HPDE6-E6E7 (cell line): ENCODE data around the gene GABRB1.

Experiments used
- DNase-seq: peaks from one replicate; pipeline ENCODE4 v3.0.0; 2011; ENCODE audit warnings: missing footprints; ENCODE audit errors: extremely low spot score

Gene GABRB1

DNA sequence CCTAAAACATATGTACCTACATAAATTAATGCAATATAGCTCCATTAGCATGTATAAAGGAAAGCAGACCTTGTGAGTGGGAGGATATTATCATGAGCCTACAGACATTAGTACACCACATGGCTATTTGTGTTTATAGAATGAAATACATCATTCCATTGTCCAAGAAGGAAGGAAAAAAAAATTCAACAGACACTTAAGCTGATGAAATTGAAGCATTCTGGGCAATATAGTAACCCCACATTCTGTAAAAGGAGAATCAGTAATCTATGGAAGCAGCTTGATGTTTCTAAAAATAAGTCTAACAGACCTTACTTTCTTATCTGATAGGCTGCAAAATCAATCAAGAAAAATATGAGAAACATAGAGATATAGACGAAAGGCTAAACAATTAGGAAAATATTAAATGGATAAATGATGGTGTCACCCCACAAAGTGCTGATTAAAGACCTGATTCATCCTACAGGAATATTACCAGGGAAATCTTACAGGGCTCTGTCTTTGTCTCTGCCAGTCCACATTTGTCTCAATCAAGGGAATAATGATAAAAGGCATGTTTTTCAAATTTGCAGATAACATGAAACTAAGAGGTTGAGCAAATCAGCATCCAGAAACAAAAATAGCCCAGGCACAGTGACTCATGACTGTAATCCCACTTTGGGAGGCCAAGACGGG is 355.3 kb downstream of the GABRB1 start:
- DNase-seq = no peak

DNA sequence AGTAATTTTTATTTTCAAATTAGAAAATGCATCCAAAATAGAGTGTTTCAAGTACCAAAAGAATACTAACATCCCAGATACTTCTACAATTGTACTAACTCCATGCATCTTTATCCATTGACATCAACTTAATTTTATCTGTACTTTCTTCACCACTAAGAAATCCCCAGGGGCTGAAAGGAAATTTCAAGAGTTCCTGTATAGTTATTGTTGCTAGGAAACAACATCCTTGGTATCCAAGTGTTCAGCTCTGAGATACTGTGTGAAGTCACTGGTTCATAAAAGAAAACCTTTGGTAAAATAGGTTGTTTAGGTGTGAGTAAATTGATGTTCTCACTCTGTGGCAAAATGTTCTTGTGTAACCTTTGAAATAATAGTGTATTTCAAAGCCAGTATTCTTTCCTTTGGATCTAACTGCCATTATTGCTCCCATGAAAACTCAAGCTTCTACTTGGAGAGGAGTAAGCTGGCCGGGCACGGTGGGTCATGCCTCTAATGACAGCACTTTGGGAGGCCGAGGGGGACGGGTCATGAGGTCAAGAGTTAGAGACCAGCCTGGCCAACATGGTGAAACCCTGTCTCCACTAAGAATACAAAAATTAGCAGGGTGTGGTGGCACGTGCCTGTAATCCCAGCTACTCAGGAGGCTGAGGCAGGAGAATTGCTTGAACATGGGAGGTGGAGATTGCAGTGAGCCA is 359.2 kb downstream of the GABRB1 start:
- no peak for DNase-seq

DNA sequence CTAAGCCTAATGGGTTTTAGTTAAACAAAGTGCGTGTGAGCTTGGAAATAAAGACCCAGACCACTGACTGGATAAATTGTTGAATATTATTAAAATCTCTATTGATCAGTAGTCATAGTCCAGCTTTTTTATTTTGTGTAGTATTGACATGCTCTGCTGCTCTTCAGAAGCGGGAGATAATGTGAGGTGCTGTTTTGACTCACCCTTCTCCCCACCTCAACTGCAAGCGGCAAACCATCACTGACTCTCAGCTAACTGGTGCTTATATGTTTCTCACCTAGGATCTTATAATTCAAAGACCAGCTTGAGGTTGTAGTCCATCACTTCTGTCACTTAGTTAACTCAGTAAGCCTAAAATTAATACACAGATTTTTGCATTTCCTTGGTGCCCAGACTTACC is 359.9 kb downstream of the GABRB1 start:
- no peak for DNase-seq

DNA sequence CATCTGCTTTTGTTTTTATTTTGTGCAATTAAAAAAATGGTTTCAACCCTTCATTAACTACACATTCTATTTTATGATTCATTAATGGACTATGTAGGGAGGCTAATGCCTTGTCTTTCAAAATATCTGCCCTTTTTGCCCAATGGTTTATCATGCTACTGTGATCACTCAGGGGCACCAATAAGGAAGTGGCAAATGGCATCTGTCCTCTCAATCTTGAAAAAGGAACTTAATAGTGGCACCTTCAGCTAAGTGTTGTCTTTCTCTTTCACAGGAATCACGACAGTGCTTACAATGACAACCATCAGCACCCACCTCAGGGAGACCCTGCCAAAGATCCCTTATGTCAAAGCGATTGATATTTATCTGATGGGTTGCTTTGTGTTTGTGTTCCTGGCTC is 375.0 kb downstream of the GABRB1 start:
- DNase-seq = no peak

DNA sequence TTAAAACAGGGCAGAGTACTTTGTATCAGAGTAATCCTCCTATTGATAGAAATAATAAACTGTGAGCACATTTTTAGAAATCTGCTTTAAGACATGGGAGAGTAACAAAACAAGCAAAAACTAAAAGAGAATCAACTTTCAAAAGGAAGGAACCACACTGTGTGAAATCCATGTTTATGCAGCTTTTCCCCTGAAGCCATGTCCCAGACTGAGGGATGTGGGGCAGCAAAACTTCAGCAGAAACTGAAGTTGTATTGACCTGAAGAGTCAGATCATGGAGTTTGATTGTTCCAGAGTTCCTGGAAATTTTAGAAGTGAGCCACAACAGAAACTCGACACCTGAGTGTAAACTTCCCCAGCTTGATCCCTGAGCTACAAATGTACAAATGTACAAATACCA is 378.9 kb downstream of the GABRB1 start:
- no peak for DNase-seq

DNA sequence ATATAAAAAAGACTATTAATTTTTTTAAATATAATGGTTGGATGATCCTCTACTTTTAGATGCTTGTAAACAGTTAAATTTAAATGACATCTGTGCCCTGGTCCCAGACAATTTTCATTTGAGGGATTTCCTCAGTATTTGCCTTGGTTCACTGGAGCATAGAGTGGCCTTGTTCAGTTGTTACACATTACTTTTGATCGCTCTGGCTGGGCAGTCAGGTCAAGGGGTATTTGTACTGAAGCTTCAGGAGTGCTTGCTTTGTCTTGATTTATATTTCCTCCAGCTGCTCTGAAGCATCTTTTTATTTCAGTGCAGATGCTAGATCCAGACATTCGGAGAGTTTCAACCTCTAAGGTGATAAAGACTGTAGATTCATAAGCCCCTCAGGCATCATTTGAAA is 382.2 kb downstream of the GABRB1 start:
- no peak for DNase-seq

DNA sequence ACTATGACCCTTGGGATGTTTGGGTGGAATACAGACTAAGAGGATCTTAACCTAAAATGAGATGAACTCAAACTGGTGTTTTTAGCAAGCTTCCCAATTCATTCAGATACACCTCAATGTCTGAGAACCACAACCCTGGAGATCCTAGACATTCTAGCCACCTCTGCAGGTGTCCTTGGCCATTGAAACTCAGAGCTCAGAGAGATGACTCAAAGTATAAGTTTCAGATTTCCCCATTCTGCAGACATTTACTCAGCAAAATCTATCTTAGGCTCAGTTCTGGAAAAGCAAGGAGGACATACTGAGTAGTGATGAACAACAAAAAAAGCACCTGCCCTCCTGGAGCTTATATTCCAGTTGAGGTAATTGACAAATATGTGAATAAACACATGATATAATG is 384.4 kb downstream of the GABRB1 start:
- no peak for DNase-seq

DNA sequence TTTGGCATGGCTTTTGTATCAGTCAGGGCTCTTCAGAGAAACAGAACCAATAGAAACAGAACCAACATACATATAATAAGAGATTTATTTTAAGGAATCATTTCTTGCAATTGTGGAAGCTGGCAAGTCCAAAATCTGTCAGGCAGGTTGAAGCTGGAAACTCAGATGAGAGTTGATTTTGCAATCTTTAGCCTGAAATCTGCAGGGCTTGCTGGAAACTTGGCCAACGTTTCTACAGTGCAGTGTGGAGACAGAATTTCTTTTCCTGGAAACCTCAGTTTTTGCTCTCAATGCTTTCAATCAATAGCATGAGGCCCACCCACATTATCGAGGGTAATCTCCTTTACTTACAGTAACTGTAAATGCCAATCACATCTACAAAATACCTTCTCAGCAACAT is 386.8 kb downstream of the GABRB1 start:
- no peak for DNase-seq

DNA sequence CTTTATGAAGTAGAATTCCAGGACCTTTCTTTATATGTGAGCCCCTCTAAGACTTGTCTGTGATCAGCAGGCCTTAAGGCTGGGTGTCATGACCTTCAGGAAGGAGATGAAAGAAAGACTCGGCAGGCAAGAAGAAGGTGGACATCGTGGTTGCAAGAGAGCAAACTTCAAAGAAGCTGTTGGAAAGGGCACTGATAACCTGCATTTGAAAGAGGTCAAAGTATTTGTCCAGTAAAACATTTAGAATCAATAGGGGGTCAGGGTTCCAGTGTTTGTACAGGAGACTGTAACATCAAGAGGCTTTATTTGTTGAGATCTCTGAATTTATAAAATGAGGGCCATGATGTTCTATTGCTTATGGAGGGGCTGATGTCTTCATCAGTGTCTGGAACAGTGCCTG is 387.9 kb downstream of the GABRB1 start:
- no peak for DNase-seq

DNA sequence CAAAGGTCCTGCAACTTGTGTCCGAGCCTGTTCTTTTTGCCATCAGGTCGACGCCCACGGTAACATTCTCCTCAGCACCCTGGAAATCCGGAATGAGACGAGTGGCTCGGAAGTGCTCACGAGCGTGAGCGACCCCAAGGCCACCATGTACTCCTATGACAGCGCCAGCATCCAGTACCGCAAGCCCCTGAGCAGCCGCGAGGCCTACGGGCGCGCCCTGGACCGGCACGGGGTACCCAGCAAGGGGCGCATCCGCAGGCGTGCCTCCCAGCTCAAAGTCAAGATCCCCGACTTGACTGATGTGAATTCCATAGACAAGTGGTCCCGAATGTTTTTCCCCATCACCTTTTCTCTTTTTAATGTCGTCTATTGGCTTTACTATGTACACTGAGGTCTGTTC is 394.3 kb downstream of the GABRB1 start:
- no peak for DNase-seq

DNA sequence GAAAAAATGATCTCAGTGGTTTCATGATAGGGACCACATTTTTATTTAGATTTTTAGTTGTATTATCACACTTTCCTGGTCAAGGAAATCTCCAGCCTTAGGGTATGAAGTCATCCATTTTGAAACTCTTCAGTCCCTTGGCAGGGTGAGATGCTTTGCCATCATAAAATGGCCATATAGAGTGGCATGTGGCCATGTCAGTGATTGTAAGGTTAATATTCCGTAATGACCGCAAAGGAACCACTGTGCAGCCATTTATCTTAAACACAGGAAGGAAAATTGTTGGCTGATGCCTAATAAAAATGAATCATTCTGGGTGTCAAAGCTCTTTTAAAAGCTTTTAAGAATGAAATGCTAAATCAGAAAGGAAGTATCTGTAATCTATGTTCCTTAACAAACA is 396.6 kb downstream of the GABRB1 start:
- no peak for DNase-seq

DNA sequence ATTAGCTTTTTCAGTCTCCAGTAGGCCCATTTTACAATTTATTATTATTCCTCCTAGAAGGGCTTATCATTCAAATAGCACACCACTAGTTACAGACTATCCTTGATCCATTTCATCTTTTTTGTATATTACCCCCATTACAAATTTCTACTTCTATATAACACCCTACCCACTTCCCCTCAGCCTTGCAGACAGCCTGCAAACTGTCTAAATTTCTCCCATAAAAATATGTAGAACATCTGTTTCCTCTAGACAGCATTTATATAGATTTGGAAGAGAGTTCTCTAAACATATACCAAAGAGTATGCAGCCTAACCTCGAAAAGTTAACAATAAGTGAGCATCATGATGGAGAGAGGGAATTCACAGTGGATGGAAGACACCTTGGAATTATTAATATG is 401.4 kb downstream of the GABRB1 start:
- no peak for DNase-seq

DNA sequence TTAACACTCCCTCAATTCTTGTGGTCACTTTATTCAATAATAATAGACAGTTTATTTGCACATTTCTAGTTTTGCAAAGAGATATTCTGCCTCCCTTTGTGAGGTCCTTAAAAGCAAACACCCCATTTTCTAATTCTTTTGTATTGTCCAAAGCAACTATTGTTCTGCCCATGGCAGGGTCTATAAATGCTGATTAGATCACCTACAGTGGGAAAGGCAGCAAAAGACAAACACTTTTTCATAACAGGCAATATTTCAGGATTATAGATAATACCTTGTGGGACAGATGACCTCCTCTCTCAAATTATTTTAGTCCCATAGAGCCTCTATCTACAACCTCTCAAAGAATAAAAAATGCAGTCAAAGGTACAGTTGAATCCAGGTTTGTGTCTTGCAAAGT is 403.6 kb downstream of the GABRB1 start:
- DNase-seq = no peak

DNA sequence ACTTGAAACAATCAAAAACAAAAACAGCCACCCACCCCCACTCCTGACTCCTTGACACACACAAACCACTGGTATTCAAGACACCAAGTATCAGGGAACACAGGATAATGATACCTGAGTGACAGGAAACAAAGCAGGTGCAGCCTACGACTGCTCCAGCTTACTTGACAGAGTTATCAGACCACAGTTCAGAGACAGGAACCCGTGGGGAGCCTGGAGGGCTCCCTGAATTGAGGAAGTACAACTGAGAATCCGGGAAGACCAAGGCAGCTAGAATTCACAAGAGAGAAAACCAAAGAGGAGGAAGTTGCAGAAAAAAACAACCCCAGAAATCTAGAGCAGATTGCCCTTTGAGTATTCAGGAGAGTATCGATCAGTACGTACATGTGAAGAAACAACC is 411.6 kb downstream of the GABRB1 start:
- DNase-seq = no peak

DNA sequence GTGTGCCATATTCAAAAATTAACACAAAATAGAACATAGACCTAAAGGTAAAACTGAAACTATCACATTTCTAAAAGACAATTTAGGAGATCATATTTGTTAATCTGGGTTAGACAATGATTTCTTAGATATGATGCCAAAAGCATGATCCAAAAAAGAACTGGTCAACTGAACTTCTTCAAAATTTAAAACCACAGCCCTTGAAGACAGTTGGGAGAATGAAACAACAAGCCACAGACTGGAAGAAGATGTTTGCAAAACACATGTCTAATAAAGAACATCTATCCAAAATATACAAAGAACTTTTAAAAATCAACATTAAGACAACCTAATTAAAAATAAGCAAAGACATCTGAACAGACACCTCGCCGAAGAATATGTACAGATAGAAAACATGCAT is 412.7 kb downstream of the GABRB1 start:
- no peak for DNase-seq

DNA sequence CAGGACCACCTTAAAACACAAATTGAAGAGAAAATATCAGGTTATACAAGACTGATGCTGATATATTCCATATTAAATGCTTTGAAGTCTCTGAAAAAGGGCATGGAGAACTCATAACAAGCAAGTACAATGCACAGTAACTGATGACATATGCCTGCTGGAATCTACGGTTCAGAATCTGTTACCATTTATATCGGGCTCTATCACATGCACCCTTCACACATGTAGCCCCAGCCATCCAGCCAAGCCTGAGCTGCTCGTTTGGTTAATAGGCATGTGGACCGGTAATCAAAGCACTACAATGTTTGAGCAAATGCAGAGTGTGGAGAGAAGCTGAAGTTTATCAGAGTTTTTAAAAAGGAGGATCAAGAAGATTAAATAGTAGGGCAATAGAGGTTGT is 420.3 kb downstream of the GABRB1 start:
- no peak for DNase-seq

DNA sequence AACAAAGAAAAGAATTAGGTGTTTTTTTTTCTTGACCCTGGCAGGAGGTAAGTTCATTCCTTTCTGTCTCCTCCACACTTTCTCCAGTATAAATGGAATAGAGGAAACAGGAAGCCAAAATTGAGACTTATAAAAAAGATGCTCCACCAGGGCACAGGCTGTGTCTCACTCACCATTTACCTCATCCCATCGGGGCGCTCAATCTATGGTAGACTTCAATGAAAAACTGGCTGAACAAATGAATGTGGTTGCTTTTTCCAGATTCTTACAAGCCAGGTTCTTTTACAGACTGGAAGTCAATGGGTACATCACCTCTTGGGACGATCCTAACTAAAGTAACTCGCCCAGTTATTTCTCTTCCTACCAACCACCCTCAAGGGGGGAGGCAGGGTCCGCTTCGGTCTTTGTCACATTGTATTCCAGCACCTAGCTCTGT is 431.4 kb downstream of the GABRB1 start:
- DNase-seq = no peak

DNA sequence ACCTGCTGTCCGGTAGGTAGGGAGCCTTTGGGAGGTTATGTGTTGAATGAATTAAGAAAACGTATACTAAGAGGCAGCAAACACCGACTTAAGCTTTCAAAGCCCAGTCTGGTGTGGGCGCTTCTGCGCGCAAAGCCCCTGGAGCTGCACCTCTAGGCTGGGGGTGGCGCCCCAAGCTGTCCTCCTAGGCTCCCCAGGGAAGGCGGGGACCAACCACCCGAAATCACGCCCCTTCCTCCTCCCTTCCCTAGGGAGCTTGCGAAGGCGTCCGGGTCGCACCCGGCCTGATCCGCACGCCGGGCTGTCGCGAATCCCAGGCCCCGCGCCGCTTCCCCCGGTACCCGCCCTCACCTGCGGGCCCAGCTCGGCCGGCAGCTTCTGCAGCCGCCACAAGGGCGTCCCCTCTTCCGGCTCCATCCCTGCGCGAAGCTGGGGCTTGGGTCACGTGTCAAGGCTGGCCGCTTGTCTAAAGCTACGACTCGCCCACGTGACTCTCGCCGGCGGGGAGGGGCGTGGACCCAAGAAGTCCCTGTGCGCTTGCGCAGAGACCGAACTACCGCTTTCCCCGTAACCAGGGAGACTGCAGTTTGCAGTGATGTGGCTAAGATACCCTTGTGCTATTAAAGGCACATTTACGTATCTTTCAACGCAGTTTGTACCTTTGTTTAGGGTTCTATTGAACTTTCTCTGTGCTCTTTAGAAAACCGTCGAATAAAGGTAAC is 432.0 kb downstream of the GABRB1 start, which contains the start of gene COMMD8:
Gene COMMD8, minus strand, starts transcription at position 468 of the 722 bp plus-strand sequence. Its CDS starts 51 bp downstream, at position 417.
- peak; percentile 93 for DNase-seq

DNA sequence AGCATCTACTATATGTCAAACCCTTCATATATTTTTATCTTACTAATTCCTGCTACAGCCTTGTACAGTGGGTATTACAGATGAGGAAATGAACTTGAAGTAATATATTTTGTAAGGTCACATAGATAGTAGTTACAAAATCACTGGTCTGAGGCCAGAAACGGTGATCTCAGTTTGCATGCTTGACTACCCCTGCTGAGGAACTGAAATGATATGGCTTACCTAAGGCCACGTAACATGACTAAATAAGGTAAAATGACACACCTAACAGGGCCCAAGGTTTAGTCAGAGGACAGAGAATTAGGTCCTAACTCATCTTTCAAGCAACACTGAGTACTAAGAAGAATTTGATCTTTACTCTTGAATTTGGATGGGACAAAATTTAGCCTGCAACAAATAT is 433.6 kb downstream of the GABRB1 start:
- DNase-seq = no peak

DNA sequence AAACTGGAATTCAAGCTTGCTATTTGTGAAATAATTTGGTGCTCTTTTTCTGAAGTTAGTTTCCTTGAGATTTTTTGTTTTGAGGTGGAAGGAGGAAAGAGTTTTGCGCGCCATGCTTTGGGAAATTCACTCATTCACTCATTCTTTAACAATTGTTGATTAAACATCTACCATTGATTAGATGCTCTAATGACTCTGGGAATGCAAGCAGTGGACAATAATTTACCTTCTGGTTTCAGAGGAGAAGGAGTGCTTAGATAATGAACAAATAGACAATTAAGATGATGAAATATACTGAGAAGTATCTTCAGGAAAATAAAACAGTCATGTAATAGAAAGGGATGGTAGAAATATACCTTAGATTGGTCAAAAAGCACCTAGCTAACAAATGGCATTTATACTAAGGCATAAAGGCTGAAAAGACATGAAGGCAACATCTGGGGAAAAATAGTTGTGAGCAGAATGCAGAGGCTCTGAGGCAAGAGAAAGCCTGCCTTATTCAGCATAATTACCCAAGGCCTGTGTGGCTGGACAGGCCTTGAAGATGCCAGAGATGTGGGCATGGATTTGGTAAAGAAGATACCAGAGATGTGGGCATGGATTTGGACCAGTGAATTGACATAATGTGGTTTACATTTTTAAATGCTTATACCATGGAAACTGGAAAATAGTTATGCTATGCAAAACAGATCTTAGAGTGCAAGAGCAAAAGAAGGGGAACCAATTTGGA is 434.9 kb downstream of the GABRB1 start:
- no peak for DNase-seq

DNA sequence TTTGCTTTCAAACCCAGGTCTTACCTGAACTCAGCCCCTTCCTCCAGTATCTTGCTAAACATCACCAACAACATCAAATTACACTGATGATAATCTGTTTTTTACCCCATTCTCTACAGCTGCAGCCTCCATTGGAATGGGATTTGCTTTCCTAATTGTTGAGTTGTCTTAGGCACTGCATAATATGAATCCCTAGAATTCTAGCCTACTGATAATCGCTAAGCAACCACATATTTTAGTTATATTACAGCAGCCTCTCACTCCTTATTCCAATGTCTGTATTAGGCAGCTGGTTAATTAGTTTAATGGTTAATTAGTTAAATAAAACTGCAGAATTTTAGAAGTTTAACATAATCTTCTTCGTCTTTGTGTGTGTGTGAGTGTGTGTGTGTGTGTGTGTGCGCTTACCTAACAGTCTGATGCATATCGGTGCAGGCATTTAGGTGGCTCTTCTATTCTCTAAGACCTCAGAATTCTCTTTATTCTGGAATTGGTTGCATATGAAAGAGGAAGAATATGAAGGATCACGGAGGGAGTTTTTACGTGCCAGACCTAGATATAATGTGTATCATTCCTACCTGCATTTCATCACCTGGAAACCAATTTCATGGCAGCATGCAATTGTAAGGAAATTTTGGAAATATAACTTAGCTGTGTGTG is 437.5 kb downstream of the GABRB1 start:
- DNase-seq = no peak

DNA sequence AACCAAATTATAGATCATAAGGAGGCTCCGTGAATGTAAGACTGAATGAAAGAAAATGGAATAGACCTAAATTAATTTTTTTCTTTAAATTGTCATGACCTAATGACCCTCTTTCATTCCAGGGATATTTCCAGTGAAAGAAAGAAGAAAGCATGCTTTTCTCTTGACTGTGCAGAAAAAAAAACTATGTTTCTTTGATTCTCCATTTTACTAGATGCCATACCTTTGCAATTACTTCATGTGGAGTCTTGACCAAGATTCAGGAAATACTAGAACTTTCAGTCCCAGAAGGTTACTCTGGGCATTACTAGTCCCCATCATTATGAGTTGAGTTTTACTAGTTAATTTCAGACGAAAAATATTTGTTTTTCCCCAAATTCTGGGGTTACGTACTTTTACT is 438.6 kb downstream of the GABRB1 start:
- no peak for DNase-seq
